ENCODE measurements around the gene STK32C.

DNA sequence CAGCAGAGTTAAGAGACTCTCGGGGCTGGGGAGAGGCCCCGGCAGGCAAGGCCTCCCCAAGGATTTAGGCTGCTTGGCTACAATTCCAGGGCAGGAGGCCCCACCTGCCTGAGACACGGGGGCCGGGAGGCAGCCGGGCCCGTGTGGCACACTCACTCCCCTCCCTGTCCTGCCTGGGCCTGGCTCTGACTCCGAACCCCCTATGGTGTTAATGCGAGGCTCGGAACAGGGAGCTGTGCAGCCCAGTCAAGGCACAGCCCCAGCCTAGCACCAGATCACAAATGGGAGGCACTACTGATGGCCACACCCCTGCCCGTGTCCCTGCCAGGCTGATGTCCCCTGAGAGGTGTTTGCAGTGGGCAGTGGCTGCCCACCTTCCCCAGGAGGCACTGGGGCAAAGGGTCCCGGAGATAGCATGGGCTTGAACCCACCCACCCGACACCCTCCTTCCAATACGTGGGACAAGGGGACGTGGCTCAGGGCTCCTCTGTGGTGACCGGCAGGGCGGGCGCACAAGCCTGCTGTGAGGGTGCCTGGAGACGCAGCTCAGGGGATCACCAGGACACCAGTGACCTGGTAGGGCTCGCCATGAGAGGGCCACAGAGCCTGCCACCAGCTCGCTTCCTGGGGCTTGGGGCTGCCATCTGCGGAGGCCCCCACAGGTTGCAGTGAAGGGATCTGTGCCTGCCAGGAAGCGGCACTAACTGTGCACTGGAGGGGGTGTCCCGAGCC is 84.0 kb downstream of the STK32C start:
- TF ChIP-seq CTCF (IDR thresholded peaks at IDR 0.05) = no peak
- no peak for TF ChIP-seq POLR2A (IDR thresholded peaks at IDR 0.05)
